HG03097 (cell line): ENCODE measurements around the gene GET4.

ENCODE experiments used
- ATAC-seq: cut with Tn5 transposase; IDR thresholded peaks from one replicate; pipeline ENCODE4 v1.9.1; 2021; ENCODE audit not compliant: unreplicated experiment, low FRiP score

Gene GET4

DNA sequence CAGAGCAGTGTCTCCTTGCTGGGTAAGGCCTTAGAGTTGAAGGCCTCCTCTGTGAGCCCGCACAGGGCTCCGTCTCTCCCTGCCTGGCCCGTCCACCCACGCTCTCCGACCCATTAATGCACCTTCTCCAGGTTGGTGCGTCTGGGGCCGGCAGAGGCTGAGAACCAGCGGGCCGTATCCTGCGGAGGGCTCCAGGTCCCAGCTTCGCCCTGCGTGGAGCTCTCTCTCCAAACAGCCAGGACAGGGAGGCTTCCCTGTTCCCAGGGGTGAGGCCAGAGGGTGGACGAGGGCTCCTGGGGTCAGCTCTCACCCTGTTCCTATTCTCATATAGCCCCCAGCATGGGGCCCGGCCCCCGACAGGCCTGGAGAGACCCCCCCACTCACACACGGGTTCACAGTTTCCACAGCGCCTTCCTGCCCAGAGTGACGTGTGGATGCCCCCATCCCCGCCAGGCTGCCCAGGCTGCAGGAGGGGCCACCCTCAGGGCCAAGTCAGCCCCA lies 34.6 kb downstream of the GET4 start:
- no peak for ATAC-seq

DNA sequence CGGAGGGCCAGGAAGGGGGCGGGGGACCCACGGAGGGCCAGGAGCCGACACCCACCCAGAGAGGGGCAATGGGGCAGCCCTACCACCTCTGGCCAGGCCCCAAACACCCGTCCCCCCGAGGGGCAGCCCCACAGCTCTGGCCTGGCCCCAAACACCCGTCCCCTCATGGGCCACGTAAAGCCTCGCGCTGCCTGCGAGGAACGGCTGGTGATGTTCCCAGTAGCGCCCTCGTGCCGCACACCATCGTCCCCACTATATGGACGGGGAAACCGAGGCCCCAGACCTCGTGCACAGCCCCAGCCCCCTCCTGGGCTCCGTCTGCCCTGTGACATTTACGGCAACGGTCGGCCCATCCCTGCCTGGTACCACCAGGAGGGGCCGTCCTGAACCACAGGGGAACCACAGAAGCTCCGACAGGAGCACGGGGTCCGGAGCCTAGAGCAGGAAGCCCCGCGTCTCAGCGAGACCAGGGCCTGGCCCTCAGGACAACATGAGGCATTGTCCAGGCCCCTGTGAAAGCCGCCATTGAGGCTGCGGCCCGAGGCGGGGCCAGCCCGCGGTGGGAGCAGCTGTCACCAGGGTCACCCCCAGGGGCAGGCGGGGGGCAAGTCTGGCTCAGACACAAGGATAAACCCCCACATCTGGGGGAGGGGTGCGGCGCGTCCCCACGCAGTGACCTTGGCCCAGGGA lies 35.6 kb downstream of the GET4 start:
- no peak for ATAC-seq

DNA sequence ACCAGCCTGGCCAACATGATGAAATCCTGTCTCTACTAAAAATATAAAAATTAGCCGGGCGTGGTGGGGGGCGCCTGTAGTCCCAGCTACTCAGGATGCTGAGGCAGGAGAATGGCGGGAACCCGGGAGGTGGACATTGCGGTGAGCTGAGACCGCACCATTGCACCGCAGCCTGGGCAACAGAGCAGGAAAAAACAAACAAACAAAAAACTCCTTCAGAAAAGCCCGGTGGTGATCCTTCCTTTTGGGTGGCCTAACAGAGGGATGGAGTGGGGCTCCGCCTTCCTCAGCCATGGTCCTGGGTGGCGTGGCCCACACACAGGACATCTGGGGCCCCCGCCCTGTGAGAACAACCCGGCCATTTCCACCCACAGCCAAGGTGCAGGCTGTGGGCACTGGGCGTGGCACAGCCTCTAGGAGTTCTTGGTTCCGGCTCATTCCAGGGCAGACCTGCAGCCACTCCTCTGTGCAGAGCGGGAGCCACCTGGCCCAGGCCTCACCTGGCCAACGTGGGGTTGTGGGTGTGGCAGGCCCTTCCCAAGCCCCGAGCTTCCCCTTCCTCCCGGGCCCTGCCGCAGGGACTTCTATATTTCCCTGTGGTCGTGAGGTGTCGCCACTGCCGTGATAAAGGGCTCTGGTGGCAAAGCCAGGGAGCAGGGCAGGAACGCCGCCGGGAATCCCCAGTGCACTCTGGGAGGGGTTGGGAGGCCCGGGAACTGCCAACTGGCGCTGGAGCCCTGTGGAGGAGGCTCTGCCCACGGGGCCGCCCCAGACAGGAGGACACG lies 37.6 kb downstream of the GET4 start:
- no peak for ATAC-seq

DNA sequence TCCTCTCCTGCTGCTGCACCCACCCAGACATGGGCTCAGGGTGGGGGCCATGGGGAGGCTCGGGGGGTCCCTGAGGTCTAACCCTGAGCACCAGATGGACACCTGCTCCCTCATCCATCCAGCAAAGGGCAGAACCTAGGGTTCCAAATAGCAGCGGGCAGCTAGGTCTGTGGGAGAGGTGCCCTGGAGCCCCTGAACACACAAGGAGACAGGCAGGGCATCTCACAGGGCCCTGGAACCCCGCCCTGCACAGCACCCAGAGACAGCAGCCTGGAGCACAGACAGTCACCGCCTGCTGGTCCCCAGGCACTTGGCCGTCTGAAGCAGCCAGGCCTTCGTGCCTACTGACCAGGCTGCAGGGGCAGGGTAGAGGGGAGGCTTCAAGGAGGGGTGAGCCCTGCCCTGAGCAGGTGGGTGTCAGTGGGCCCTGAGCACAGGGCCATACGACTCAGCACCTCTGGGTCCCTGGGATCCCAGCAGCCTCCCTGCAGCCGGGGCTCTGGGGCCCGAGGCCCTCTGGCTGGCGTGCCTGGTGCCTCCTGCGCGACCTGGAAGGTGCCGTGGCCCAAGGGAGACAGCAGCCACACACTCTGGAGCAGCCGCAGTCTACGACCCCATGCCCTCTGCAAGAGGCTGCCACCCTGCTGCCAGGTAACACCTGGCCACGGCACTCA lies 38.3 kb downstream of the GET4 start:
- ATAC-seq = no peak

DNA sequence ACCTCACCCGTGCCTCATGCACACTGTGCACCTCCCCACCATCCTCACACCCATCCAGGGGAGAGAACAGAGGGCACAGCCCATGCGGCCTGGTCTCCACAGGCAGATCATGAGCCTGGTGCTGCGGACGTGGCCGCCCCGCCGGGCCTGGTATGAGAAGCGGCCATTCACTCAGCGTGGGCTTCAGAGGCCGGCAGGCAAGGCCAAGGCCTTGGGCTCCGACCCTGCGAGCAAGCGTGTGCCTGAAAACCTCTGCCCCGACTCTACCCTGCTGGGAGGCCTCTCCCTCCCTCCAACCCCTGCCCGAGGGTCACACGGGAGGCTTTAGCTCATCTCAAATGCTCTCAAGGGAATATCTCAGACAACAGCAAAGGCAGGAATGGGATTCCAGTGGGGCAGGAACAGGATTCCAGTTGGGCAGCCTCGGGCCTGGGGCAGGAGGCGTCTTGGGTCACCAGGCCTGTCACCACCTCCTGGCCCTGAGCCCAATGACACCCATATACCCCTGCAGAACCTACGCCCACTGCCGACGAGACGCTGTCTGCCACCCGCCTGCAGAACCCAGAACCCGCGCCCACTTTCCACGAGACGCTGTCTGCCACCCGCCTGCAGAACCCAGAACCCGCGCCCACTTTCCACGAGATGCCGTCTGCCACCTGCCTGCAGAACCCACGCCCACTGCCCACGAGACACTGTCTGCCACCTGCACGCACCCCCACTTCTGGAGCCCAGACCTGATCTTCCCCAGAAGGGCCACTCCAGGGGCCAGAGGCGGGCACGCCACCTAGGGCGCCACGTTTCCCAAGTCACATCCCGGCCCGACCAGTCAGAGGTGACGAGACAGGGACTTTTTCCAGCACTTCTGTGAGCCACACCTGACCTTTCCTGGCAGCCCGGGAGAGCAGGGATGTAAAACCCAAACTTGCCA lies 39.2 kb downstream of the GET4 start:
- ATAC-seq = no peak

DNA sequence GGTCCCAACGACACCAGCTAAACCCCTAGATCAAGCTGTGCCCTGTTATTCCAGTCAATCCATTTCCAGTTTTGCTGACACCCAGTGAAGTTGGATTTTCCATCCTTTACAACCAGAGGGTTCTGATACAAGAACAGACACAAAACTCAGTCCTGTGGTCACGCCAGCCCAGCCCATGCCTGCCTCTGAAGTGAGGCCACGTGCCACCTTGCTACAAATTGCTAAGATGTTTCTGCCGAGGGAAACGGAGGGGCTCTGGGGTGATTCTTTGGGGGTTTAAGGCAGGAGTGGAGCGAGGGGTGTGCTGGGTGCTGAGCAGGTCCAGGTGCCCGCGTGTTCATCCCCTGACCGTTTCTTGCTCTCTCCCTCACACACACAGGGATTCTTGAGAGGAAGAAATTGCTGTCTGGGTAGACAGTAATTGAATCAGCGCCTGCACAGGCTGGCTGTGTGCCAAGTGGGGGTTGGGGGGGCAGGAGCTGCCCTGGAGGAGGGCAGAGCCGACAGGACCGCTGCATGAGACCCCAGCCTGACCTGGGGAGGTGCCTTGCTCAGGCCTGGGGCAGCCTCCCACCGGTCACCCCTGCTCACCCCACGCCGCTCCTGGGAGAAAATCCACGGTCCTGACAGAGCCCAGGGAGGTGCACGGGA lies 40.1 kb downstream of the GET4 start:
- no peak for ATAC-seq

DNA sequence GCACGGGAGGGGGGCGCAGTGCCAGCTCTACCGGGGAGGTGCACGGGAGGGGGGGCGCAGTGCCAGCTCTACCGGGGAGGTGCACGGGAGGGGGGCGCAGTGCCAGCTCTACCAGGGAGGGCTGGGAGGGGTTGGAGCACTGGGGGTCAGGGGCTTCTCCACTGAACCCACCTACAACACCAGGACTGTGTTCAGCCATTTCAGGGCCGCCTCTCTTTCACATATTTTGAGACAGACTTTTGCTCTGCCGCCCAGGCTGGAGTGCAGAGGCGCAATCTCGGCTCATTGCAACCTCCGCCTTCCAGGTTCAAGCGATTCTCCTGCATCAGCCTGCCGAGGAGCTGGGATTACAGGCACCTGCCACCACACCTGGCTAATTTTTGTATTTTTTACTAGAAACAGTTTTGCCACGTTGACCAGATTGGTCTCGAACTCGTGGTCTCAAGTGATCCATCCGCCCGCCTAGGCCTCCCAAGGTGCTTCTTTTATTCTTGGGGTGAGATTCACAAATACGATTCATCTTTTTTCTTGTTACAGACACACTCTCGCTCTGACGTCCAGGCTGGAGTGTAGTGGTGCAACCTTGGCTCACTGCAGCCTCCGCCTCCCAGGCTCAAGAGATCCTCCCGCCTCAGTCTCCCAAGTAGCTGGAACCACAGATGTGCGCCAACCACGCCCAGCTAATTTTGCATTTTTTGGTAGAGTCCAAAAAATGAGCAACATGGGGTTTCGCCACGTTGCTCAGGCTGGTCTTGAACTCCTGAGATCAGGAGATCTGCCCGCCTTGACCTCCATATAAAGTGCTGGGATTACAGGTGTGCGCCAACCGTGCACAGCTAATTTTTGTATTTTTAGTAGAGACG lies 41.1 kb downstream of the GET4 start:
- ATAC-seq = no peak

DNA sequence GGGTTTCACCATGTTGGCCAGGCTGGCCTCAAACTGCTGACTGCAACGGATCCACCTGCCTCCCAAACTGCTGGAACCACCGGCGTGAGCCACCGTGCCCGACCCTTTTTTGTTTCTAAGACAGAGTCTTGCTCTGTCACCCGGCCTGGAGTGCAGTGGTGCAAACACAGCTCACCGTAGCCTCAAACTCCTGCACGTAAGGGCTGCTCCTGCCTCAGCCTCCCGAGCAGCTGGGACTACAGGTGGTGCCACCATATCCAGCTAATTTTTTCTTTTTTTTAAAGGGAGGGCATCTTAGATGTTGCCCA lies 41.7 kb downstream of the GET4 start:
- ATAC-seq = no peak

DNA sequence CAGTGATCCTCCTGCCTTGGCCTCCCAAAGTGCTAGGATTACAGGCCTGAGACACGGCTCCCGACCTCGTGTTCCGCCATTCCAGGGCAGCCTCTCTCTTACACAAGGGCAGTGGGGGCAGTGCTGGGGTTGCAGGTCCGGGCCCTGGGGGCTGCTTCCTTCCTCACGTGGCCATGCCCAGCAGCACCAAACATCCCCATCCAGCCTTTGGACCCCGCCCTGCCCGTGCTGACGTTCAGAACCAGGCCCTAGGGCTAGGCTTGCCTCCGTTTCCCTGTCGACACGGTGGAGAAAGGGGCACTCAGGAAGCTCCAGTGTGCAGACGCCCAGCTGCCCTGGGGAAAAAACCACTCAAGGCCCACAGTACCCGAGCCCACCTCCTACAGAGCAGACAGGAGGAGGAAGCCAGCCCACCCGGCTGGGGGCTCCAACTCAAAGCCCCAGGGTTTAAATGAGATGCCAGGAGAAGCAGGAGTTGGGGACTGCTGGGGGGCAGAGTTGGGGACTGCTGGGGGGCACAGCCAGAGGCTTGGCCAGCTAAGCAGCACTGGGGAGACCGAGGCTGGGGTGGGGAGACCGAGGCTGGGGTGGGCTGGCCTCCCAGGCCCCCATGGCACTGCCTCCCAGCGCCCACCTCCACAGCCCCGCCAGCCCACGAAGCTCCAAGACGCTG lies 42.2 kb downstream of the GET4 start:
- ATAC-seq = no peak

DNA sequence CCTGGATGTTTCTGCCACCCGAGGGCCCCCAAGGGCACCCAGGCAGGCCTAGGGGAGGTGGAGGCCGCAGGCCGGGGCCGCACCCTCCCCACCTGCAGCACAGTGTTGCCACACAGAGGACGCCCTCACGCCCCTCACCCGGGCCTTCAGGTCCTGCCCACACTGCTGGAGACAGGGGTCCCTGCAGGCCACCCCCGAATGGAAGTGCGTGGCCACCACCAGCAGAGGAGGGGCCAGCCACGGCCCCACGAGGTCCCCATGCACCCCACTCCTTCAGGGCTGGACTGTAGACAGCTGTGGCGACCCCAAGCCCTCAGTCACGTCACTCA lies 42.7 kb downstream of the GET4 start:
- no peak for ATAC-seq

DNA sequence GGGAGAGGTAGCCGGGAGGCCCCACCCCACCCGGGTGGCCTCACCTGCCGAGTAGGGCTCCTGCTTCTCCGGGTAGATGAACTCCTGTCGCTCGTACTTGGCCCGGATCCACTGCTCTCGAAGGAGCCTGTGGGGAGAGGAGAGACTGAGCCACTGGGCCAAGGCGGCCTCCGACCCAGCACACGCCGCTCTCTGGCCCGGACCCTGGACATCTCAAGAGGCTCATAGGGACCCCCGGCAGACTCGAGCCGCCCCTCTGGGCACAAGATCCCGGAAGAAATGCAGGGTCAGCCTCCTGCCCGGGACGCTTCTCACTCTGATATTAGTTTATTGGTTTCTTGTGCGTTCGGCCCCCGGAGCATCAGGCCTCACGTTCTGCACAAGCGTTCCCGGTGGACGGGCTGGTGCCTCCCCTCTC lies 43.6 kb downstream of the GET4 start:
- ATAC-seq = no peak

DNA sequence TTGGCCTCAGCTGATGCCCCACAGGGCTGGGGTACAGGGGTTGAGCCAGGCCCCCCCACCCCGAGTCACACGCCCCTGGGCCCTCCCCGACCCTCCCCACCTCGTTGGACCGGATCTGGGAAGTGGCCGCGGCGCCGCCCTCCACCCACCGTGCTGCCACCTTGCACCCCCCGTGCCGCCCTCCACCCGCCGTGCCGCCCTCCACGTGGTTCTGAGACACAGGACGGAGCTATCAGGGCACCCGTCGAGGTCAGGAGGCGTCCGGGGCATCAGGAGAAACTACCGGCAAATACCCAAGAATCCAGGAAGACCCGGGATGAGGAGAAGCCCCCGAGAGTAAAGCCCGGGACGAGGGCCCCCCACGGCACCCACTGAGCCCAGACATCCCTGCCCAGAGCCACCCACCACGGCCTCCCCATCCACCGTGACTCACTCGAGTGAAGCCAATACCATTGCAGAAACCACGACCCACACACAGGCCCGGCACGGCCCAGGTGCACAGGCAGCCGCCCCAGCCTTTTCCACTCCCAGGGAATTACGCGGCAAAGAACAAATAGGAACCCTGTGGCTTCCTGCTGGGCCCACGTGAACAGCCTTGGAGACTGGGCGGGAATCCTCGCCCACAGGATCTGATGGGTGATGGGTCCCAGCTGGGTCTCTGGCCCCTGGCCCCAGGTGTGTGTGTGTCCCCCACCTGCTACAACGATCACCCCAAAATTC lies 44.2 kb downstream of the GET4 start:
- no peak for ATAC-seq

DNA sequence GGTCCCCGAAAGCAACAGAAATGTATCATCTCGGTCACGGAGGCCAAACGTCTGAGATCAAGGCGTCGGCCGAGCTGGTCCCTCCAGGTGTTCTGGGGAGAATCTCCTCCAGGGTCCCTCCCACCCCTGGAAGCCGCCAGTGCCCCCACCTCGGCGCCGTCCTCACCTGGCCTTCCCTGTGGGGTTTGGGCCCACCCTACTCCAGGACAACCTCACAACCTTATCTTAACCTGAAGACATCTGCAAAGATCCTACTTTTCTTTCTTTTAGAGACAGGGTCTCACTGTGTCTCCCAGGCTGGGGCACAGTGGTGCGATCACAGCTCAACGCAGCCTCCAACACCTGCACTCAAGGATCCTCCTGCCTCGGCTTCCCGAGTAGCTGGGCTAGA lies 44.7 kb downstream of the GET4 start:
- ATAC-seq = no peak

DNA sequence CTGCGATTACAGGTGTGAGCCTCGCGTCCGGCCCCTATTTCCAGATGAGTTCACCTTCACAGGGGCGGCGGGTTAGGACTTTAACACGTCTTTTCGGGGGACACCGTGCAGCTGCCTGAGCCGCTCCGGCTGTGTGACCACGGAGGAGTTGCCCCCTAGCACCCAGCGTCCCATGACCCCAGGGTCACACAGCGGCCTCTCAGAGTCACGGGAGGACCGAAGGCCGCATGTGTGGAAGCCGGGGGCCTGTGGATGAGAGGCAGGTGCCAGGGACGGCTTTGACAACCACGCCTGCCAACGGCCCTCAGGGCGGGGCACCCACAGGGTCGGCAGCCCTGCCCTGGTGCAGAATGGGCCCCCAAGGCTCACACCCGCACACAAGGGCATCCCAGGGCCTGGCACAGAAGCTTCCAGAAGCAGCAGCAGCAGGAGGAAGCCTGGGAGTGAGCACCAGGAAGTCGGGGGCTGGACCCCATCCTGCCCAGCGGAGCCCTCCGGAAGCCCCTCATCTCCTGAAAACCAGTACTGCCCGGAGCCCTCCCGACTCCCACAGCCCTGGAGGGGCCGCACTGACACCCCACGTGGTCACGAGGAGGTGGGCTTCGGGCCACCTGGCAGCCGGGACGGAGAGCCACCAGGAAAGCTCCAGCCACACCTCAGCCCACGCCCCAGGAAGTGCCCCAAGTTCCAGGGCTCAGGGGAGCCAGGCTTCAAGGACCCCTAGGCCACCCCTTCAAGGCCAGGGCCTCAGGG lies 45.4 kb downstream of the GET4 start:
- no peak for ATAC-seq

DNA sequence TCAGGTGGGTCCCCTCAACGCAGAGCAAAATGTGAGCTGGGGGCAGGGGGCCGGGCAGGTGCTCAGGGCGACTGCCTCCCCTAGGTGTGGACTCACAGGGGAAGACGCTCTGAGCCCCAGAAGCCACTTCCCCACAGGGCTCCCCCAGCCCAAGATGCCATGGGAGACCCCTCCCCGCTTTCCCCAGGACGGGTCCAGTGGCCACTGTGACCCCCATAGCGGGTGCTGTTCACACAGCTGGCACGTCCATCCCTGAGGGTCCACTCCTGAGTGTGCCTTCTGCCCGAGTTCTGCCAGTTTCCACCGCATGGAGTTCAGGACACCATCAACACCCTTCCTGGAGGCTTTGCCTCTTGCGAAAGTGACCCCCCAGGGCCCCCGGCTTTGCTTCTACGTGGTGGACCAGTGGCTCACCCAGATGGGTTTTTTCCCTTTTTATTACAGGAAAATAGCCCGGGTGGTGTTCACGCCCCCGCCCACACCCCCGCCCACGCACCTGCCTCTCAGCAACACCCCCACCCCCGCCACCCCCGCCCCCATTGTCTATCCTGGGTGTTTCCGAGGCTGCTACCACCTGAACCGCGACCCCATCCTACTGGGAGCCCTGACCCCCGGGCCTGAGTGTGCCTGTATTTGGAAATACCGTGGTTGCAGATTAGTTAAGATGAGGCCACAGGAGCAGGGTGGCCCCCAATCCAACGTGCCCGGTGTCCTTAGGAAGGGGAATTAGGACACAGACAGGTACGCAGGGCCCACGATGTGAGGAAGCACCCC lies 46.2 kb downstream of the GET4 start:
- ATAC-seq = peak; percentile 2

DNA sequence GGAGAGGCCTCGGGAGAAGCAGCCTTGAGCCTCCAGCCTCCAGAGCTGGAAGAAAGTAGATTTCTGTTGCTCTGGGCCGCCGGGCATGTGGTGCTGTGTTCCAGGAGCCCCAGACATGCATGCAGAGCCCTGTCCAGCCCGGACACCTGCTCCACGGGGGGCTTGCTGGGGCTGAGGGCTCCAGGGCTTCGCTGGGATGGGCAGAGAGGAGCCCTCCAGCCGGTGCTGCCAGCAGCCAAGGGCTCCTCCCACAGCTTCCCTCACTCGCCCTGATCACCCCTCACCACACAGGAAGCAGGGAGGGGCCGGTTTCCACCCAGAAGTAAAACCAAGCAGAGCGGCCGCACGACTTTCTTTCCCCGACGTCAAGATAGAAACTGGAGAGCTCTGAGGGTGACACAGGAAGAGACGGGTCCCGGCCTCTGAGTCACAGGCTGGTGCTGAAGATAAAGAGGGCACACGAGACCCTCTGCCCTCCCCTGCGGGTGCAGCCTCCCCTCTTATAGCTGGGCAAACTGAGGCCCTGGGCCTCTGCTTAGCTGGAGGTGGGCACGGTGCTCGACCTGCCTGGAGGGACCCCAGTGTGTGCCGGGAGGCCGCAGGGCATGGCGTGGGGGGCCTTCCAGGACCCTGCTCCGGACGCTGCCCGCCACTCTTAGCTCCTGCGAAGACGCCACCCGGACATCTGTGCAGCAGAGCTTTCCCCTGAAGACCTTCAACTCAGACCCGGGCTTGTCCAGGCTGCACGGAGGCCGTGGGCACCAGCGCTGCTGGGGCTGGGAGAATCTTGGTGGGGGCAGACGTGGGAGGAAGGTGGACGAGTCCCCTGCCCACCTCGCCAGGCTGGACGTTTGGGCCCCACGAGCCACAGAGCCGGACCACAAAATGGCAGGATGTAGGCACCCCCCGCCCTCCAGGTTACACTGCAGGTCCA lies 47.0 kb downstream of the GET4 start:
- peak; percentile 82 for ATAC-seq
